CD8-positive, alpha-beta memory T cell (primary cell): Measurements from ENCODE around the gene QRICH2. TPM values are rescaled to one million over a fixed set of nuclear protein-coding genes. Genes with fewer than 3 reads are reported as not detected.
"Not testable (repeated sequence)": the region's sequence is repeated elsewhere in the genome, so short reads cannot be mapped to it uniquely, and the experiment has no call there.

Experiments used
- CTCF ChIA-PET: fragments of 350-600 bp; sonication (Branson Sonifier 250); formaldehyde crosslinking; loops from one replicate; lab custom pipeline; 2021; ENCODE audit warnings: antibody characterized with exemption; lab: Charles Lee
- POLR2A ChIA-PET: fragments of 350-600 bp; sonication (Branson Sonifier 250); formaldehyde crosslinking; loops from one replicate; lab custom pipeline; 2021; ENCODE audit warnings: antibody characterized with exemption; lab: Charles Lee
- DNase-seq, 5 donors: peaks; one replicate each; pipeline versions ENCODE4 v3.0.0 to v3.0.0-alpha.2; 2020 to 2022; ENCODE audit warnings: mixed read lengths in 1 of 5
- H3K27ac ChIP-seq: one replicate; pipeline ENCODE4 v1.7.0; 2013; ENCODE audit warnings: low read depth, mild to moderate bottlenecking, low read length, moderate library complexity
- H3K27me3 ChIP-seq: 2 replicates; pipeline ENCODE4 v1.7.0; 2013; ENCODE audit warnings: low read length, mild to moderate bottlenecking; ENCODE audit not compliant: insufficient read depth, poor library complexity, severe bottlenecking
- H3K36me3 ChIP-seq: 2 replicates; pipeline ENCODE4 v1.7.0; 2013; ENCODE audit warnings: mild to moderate bottlenecking, low read length, moderate library complexity; ENCODE audit not compliant: insufficient read depth
- H3K4me1 ChIP-seq: 2 replicates; pipeline ENCODE4 v1.7.0; 2013; ENCODE audit warnings: mild to moderate bottlenecking, low read length, moderate library complexity; ENCODE audit not compliant: insufficient read depth
- H3K4me3 ChIP-seq: 2 replicates; pipeline ENCODE4 v1.7.0; 2013; ENCODE audit warnings: mild to moderate bottlenecking, low read length
- H3K9me3 ChIP-seq: 2 replicates; pipeline ENCODE4 v1.7.0; 2013; ENCODE audit warnings: mild to moderate bottlenecking, low read length
- H3K27ac Mint-ChIP-seq, 8 donors: one replicate each; pipeline ENCODE4 v1.8.0; 2020 to 2021; ENCODE audit warnings: mixed read lengths in 8 of 8, mild to moderate bottlenecking in 6 of 8, inconsistent platforms in 3 of 8, moderate library complexity in 3 of 8
- H3K27me3 Mint-ChIP-seq, 2 donors: one replicate each; pipeline ENCODE4 v1.8.0; 2020 to 2021; ENCODE audit warnings: mixed read lengths in 2 of 2, mild to moderate bottlenecking in 1 of 2, moderate library complexity in 1 of 2
- H3K36me3 Mint-ChIP-seq, 3 donors: one replicate each; pipeline ENCODE4 v1.8.0; 2020 to 2021; ENCODE audit warnings: mixed read lengths in 3 of 3, inconsistent platforms in 1 of 3, mild to moderate bottlenecking in 1 of 3
- H3K4me1 Mint-ChIP-seq, 3 donors: one replicate each; pipeline ENCODE4 v1.8.0; 2020 to 2021; ENCODE audit warnings: mixed read lengths in 3 of 3, inconsistent platforms in 1 of 3, mild to moderate bottlenecking in 1 of 3
- H3K4me3 Mint-ChIP-seq, 7 donors: one replicate each; pipeline ENCODE4 v1.8.0; 2020 to 2021; ENCODE audit warnings: mixed read lengths in 7 of 7, mild to moderate bottlenecking in 6 of 7, moderate library complexity in 4 of 7, inconsistent platforms in 2 of 7
- H3K9me3 Mint-ChIP-seq, 5 donors: one replicate each; pipeline ENCODE4 v1.8.0; 2020 to 2022; ENCODE audit warnings: mixed read lengths in 5 of 5, mild to moderate bottlenecking in 3 of 5, moderate library complexity in 2 of 5, inconsistent platforms in 1 of 5
- polyA plus RNA-seq: library from polyadenylated mRNA; unstranded; fragments of 300-500 nt; fragmentation: Illumina TruSeq; gene quantifications from one replicate; pipeline ENCODE4 v1.2.3, GENCODE V29; 2021
- total RNA-seq, 2 experiments: library from RNA; stranded (reverse); gene quantifications; one replicate each; pipeline ENCODE4 v1.2.3, GENCODE V29; 2021

Gene QRICH2
- total and polyA plus RNA-seq, 3 experiments from 2014 or later: 0.22 to 2.5 (median 2.4) TPM

- POLR2A ChIA-PET: interaction anchor here (0.7 kb wide), 1 partner anchor 80 kb away, joined by 4 read pairs; no protein-coding TSS in a partner anchor
- H3K27ac Mint-ChIP-seq, H3K4me1 Mint-ChIP-seq, H3K4me1 ChIP-seq, H3K9me3 Mint-ChIP-seq, H3K4me3 ChIP-seq, H3K27ac ChIP-seq, H3K27me3 ChIP-seq, H3K36me3 Mint-ChIP-seq, H3K36me3 ChIP-seq, H3K9me3 ChIP-seq, H3K27me3 Mint-ChIP-seq, DNase-seq, H3K4me3 Mint-ChIP-seq: not testable (repeated sequence)
- CTCF ChIA-PET: interaction anchor here (0.9 to 15.1 kb wide), 3 partner anchors 25 to 94 kb away, joined by 4 to 175 read pairs (median 13); partner anchors contain the start of gene SPHK1
These were observed 3.0 kb downstream of the QRICH2 start for GRCh38 chr17:76305135-76305454.

GRCh38 chr17:76304226-76305134 lies 3.6 kb downstream of the QRICH2 start:
- H3K27me3 Mint-ChIP-seq: peaks cover 0 to 1% of the 10 kb centered on the region in 2 donors
- peaks cover 0 to 4% (median 2%) of the 10 kb centered on the region in 3 donors for H3K4me1 Mint-ChIP-seq
- Histone ChIP-seq H3K27me3 (no peaks in the 10 kb centered on the region), H3K4me1 (no peaks in the 10 kb centered on the region), H3K27ac (no peak overlapping the region), H3K4me3 (no peak overlapping the region), H3K36me3 (no peaks in the 10 kb centered on the region), H3K9me3 (no peaks in the 10 kb centered on the region)
- DNase-seq: no peak
- H3K4me3 Mint-ChIP-seq: no peak overlapping the region
- POLR2A ChIA-PET: interaction anchor here (0.5 to 0.7 kb wide), 2 partner anchors 80 to 239 kb away, joined by 4 to 10 read pairs; no protein-coding TSS in a partner anchor
- H3K36me3 Mint-ChIP-seq: peaks cover 0 to 6% (median 3%) of the 10 kb centered on the region in 3 donors
- H3K27ac Mint-ChIP-seq: peak overlapping the region in 2 of 8 donors; percentile 12 to 35
- CTCF ChIA-PET: interaction anchor here (0.7 to 15.1 kb wide), 10 partner anchors 15 to 299 kb away, joined by 3 to 175 read pairs (median 4); partner anchors contain the start of gene SPHK1
- H3K9me3 Mint-ChIP-seq: no peaks in the 10 kb centered on the region

DNA sequence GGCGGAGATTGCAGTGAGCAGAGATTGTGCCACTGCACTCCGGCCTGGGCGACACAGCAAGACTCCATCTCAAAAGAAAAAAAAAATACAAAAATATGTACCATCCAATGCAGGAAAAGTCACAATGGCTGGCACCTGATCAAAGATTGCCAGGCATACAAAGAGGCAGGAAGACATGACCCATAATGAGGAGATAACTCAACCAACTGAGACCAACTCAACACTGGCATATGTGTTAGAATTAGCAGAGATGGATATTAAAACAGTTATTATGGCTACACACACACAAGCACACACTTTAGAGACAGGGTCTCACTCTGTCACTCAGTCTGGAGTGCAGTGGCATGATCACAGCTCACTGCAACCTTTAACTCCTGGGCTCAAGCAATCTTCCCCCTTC lies 10.6 kb downstream of the QRICH2 start:
- H3K27me3 ChIP-seq: no peaks in the 10 kb centered on the region
- Mint-ChIP-seq H3K27ac (no peak overlapping the region), H3K27me3 (no peaks in the 10 kb centered on the region), H3K4me3 (no peak overlapping the region), H3K4me1 (peaks cover 0 to 2% (median 0%) of the 10 kb centered on the region in 3 donors), H3K9me3 (no peaks in the 10 kb centered on the region), H3K36me3 (peaks cover 0 to 2% (median 0%) of the 10 kb centered on the region in 3 donors)
- H3K27ac ChIP-seq: no peak overlapping the region
- ChIA-PET POLR2A (interaction anchor here (0.6 kb wide), 1 partner anchor 116 kb away, joined by 4 read pairs; no protein-coding TSS in a partner anchor), CTCF (interaction anchor here (0.6 to 15.1 kb wide), 8 partner anchors 18 to 393 kb away, joined by 3 to 175 read pairs (median 3); partner anchors contain the start of gene MRPL38)
- H3K4me1 ChIP-seq: no peaks in the 10 kb centered on the region
- no peaks in the 10 kb centered on the region for H3K9me3 ChIP-seq
- no peak for DNase-seq
- H3K36me3 ChIP-seq: no peaks in the 10 kb centered on the region
- no peak overlapping the region for H3K4me3 ChIP-seq

GRCh38 chr17:76296889-76297288 lies 11.2 kb downstream of the QRICH2 start:
- Histone ChIP-seq H3K27me3 (no peaks in the 10 kb centered on the region), H3K4me1 (no peaks in the 10 kb centered on the region), H3K27ac (no peak overlapping the region), H3K4me3 (no peak overlapping the region), H3K36me3 (no peaks in the 10 kb centered on the region), H3K9me3 (no peaks in the 10 kb centered on the region)
- Mint-ChIP-seq H3K27me3 (no peaks in the 10 kb centered on the region), H3K36me3 (peaks cover 0 to 2% (median 0%) of the 10 kb centered on the region in 3 donors), H3K9me3 (no peaks in the 10 kb centered on the region), H3K4me1 (peaks cover 0 to 2% (median 0%) of the 10 kb centered on the region in 3 donors), H3K4me3 (no peak overlapping the region), H3K27ac (no peak overlapping the region)
- POLR2A ChIA-PET: no interaction called here
- no peak for DNase-seq
- CTCF ChIA-PET: interaction anchor here (0.6 to 15.1 kb wide), 2 partner anchors 102 to 265 kb away, joined by 3 to 175 read pairs; no protein-coding TSS in a partner anchor

DNA sequence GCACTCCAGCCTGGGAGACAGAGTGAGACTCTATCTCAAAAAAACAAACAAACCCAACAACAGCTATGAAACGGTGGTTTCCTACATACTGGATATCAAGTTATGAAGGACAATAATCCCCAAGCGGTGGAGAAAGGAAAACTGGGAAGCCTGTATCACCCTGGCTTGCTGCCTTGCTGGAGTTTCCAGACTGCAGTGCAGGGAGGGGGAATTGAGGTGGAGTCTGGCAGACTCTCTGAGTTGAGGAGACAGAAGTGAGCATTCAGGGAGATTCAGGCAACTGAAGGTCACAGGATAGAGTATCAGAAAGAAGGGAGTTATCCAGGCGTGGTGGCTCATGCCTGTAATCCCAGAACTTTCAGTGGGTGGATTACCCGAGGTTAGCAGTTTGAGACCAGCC lies 11.9 kb downstream of the QRICH2 start:
- Mint-ChIP-seq H3K4me3 (no peak overlapping the region), H3K27me3 (no peaks in the 10 kb centered on the region), H3K9me3 (no peaks in the 10 kb centered on the region), H3K36me3 (peaks cover 0 to 3% (median 0%) of the 10 kb centered on the region in 3 donors), H3K27ac (no peak overlapping the region), H3K4me1 (peaks cover 0 to 2% (median 0%) of the 10 kb centered on the region in 3 donors)
- H3K27me3 ChIP-seq: no peaks in the 10 kb centered on the region
- H3K36me3 ChIP-seq: no peaks in the 10 kb centered on the region
- no peak for DNase-seq
- H3K27ac ChIP-seq: no peak overlapping the region
- no peak overlapping the region for H3K4me3 ChIP-seq
- H3K9me3 ChIP-seq: no peaks in the 10 kb centered on the region
- POLR2A ChIA-PET: interaction anchor here (0.6 kb wide), 1 partner anchor 308 kb away, joined by 6 read pairs; no protein-coding TSS in a partner anchor
- H3K4me1 ChIP-seq: no peaks in the 10 kb centered on the region
- CTCF ChIA-PET: interaction anchor here (1.6 kb wide), 1 partner anchor 175 kb away, joined by 4 read pairs; no protein-coding TSS in a partner anchor

GRCh38 chr17:76293106-76293505 lies 15.0 kb downstream of the QRICH2 start:
- no peaks in the 10 kb centered on the region for H3K27me3 Mint-ChIP-seq
- H3K36me3 Mint-ChIP-seq: peaks cover 0 to 3% (median 0%) of the 10 kb centered on the region in 3 donors
- ChIA-PET POLR2A (no interaction called here), CTCF (no interaction called here)
- DNase-seq: no peak
- Histone ChIP-seq H3K36me3 (no peaks in the 10 kb centered on the region), H3K27me3 (no peaks in the 10 kb centered on the region), H3K27ac (no peak overlapping the region), H3K4me1 (no peaks in the 10 kb centered on the region), H3K9me3 (no peaks in the 10 kb centered on the region), H3K4me3 (no peak overlapping the region)
- H3K4me3 Mint-ChIP-seq: no peak overlapping the region
- H3K9me3 Mint-ChIP-seq: no peaks in the 10 kb centered on the region
- H3K4me1 Mint-ChIP-seq: no peaks in the 10 kb centered on the region
- H3K27ac Mint-ChIP-seq: no peak overlapping the region

GRCh38 chr17:76292567-76292966 lies 15.5 kb downstream of the QRICH2 start:
- H3K4me3 ChIP-seq: no peak overlapping the region
- H3K27me3 ChIP-seq: no peaks in the 10 kb centered on the region
- Mint-ChIP-seq H3K4me3 (no peak overlapping the region), H3K36me3 (peaks cover 0 to 3% (median 0%) of the 10 kb centered on the region in 3 donors), H3K27ac (no peak overlapping the region), H3K9me3 (no peaks in the 10 kb centered on the region), H3K27me3 (no peaks in the 10 kb centered on the region), H3K4me1 (no peaks in the 10 kb centered on the region)
- ChIA-PET CTCF (no interaction called here), POLR2A (no interaction called here)
- no peaks in the 10 kb centered on the region for H3K4me1 ChIP-seq
- DNase-seq: no peak
- no peaks in the 10 kb centered on the region for H3K9me3 ChIP-seq
- no peak overlapping the region for H3K27ac ChIP-seq
- no peaks in the 10 kb centered on the region for H3K36me3 ChIP-seq
